Neural progenitor cell (in vitro differentiated cells): ENCODE data around the gene INHBA.

Source experiments
- CTCF ChIP-seq: fragments of 200-600 bp; sonication (generic); IDR thresholded peaks from 2 replicates; pipeline ENCODE4 v1.5.1; 2017; ENCODE audit warnings: antibody characterized with exemption, mild to moderate bottlenecking
- EZH2 ChIP-seq: fragments of 200-600 bp; sonication (generic); IDR thresholded peaks from 2 replicates; pipeline ENCODE4 v1.6.1; 2017; ENCODE audit warnings: antibody characterized with exemption, mild to moderate bottlenecking, moderate library complexity
- EZH2phosphoT487 ChIP-seq: fragments of 200-600 bp; sonication (generic); IDR thresholded peaks from 2 replicates; pipeline ENCODE4 v1.6.1; 2017; ENCODE audit warnings: antibody characterized with exemption

DNA sequence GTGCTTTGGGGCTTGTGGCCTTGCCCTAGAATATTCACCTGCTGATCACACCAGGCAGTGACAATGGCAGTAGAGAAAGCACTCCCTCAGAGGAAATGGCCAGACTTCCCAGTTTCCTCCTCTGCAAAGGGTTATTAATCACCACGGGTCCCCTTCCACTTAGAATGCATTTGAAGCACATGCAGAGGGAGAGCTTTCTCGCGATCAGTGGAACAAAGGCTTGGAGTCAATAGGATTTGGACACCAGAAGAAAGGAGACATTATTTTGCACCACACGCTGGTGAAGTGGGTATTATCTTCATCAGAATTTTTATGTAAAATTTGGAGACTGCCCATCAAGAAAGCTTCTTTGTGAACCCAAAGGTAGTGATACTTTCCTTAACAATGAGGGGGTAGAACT, 35.4 kb upstream of the INHBA start:
- TF ChIP-seq CTCF (no peak), EZH2 (no peak), EZH2phosphoT487 (no peak)
